Activated T-cell treated with anti-CD3 and anti-CD28 coated beads, Interleukin-2, amount 50 U/mL, for 72 hours (primary cell): ENCODE data around the gene SORL1. TPM values are rescaled to one million over a fixed set of nuclear protein-coding genes. Genes with fewer than 3 reads are reported as not detected.

Experiments used
- ATAC-seq, 2 donors: fragments of 150-1000 bp; cut with Tn5 transposase; replicated peaks in 1 of 2; 2 replicates each; pipeline ENCODE4 v1.10.0; 2021; ENCODE audit warnings: moderate library complexity in 2 of 2, mild to moderate bottlenecking in 1 of 2
- DNase-seq, 2 donors: peaks; one replicate each; pipeline ENCODE4 v3.0.0; 2021 to 2022; ENCODE audit warnings: mixed read lengths in 1 of 2
- H3K27ac Mint-ChIP-seq: one replicate; pipeline ENCODE4 v1.8.0; 2022; ENCODE audit warnings: mild to moderate bottlenecking, moderate library complexity, mixed read lengths
- H3K27me3 Mint-ChIP-seq: one replicate; pipeline ENCODE4 v1.8.0; 2022; ENCODE audit warnings: low read depth, mixed read lengths
- H3K36me3 Mint-ChIP-seq, 2 donors: one replicate each; pipeline ENCODE4 v1.8.0; 2022; ENCODE audit warnings: mixed read lengths in 2 of 2, mild to moderate bottlenecking in 1 of 2; ENCODE audit not compliant: insufficient read depth in 2 of 2
- H3K4me1 Mint-ChIP-seq: one replicate; pipeline ENCODE4 v1.8.0; 2022; ENCODE audit warnings: low read depth, mixed read lengths
- H3K4me3 Mint-ChIP-seq, 2 donors: one replicate each; pipeline ENCODE4 v1.8.0; 2022; ENCODE audit warnings: mild to moderate bottlenecking in 2 of 2, mixed read lengths in 2 of 2, moderate library complexity in 2 of 2
- H3K9me3 Mint-ChIP-seq, 2 donors: one replicate each; pipeline ENCODE4 v1.8.0; 2022; ENCODE audit warnings: mixed read lengths in 2 of 2
- total RNA-seq, 2 donors: library from RNA; stranded (reverse); gene quantifications; one replicate each; pipeline ENCODE4 v1.2.3, GENCODE V29; 2022

Gene SORL1
- total RNA-seq, 2 donors from 2014 or later = 66.3 to 80.0 TPM

GRCh38 chr11:121513807-121514206, 61.7 kb downstream of the SORL1 start:
- Mint-ChIP-seq H3K36me3 (peaks cover 7 to 25% of the 10 kb centered on the region in 2 donors), H3K4me1 (peaks cover 66% of the 10 kb centered on the region), H3K27me3 (no peaks in the 10 kb centered on the region), H3K9me3 (no peaks in the 10 kb centered on the region), H3K4me3 (no peak overlapping the region), H3K27ac (no peak overlapping the region)
- DNase-seq = no peak
- ATAC-seq = no peak

- Mint-ChIP-seq H3K36me3 (peaks cover 7 to 26% of the 10 kb centered on the region in 2 donors), H3K27ac (peak overlapping the region; percentile 5), H3K4me1 (peaks cover 69% of the 10 kb centered on the region), H3K27me3 (no peaks in the 10 kb centered on the region), H3K4me3 (peak overlapping the region in 1 of 2 donors; percentile 45), H3K9me3 (no peaks in the 10 kb centered on the region)
- DNase-seq (no peak), ATAC-seq (peak; percentile 60 to 67)
Measured at GRCh38 chr11:121514432-121515334, 62.6 kb downstream of the SORL1 start.

- Mint-ChIP-seq H3K27ac (peak overlapping the region; percentile 5), H3K9me3 (no peaks in the 10 kb centered on the region), H3K4me1 (peaks cover 73% of the 10 kb centered on the region), H3K4me3 (no peak overlapping the region), H3K27me3 (no peaks in the 10 kb centered on the region), H3K36me3 (peaks cover 7 to 26% of the 10 kb centered on the region in 2 donors)
- DNase-seq (no peak), ATAC-seq (no peak)
Measured at GRCh38 chr11:121515335-121515671, 63.2 kb downstream of the SORL1 start.

- DNase-seq (no peak), ATAC-seq (no peak)
- Mint-ChIP-seq H3K27me3 (no peaks in the 10 kb centered on the region), H3K4me3 (no peak overlapping the region), H3K36me3 (peaks cover 8 to 28% of the 10 kb centered on the region in 2 donors), H3K4me1 (peaks cover 82% of the 10 kb centered on the region), H3K27ac (peak overlapping the region; percentile 52), H3K9me3 (no peaks in the 10 kb centered on the region)
Measured at GRCh38 chr11:121517996-121518395, 65.9 kb downstream of the SORL1 start.

GRCh38 chr11:121520243-121521144, 68.4 kb downstream of the SORL1 start:
- peak overlapping the region; percentile 20 for H3K27ac Mint-ChIP-seq
- DNase-seq (no peak), ATAC-seq (no peak)
- H3K4me1 Mint-ChIP-seq = peaks cover 63% of the 10 kb centered on the region
- H3K9me3 Mint-ChIP-seq = no peaks in the 10 kb centered on the region
- H3K4me3 Mint-ChIP-seq = no peak overlapping the region
- H3K36me3 Mint-ChIP-seq = peaks cover 13 to 29% of the 10 kb centered on the region in 2 donors
- H3K27me3 Mint-ChIP-seq = no peaks in the 10 kb centered on the region

- peaks cover 58% of the 10 kb centered on the region for H3K4me1 Mint-ChIP-seq
- no peaks in the 10 kb centered on the region for H3K9me3 Mint-ChIP-seq
- ATAC-seq (peak; percentile 63 to 74), DNase-seq (no peak)
- H3K27ac Mint-ChIP-seq = peak overlapping the region; percentile 59
- peaks cover 15 to 36% of the 10 kb centered on the region in 2 donors for H3K36me3 Mint-ChIP-seq
- H3K4me3 Mint-ChIP-seq = peak overlapping the region in 1 of 2 donors; percentile 52
- H3K27me3 Mint-ChIP-seq = no peaks in the 10 kb centered on the region
Measured at GRCh38 chr11:121521145-121522042, 69.3 kb downstream of the SORL1 start.

GRCh38 chr11:121522043-121522941, 70.2 kb downstream of the SORL1 start:
- H3K27ac Mint-ChIP-seq = peak overlapping the region; percentile 59
- DNase-seq (no peak), ATAC-seq (peak; percentile 62 to 75)
- H3K4me3 Mint-ChIP-seq = peak overlapping the region in 1 of 2 donors; percentile 52
- H3K9me3 Mint-ChIP-seq = no peaks in the 10 kb centered on the region
- peaks cover 17 to 40% of the 10 kb centered on the region in 2 donors for H3K36me3 Mint-ChIP-seq
- no peaks in the 10 kb centered on the region for H3K27me3 Mint-ChIP-seq
- H3K4me1 Mint-ChIP-seq = peaks cover 54% of the 10 kb centered on the region

GRCh38 chr11:121523581-121524232, 71.6 kb downstream of the SORL1 start:
- peaks cover 42% of the 10 kb centered on the region for H3K4me1 Mint-ChIP-seq
- no peak for ATAC-seq
- H3K9me3 Mint-ChIP-seq = no peaks in the 10 kb centered on the region
- no peaks in the 10 kb centered on the region for H3K27me3 Mint-ChIP-seq
- H3K36me3 Mint-ChIP-seq = peaks cover 16 to 37% of the 10 kb centered on the region in 2 donors
- no peak overlapping the region for H3K4me3 Mint-ChIP-seq
- no peak overlapping the region for H3K27ac Mint-ChIP-seq
- no peak for DNase-seq

GRCh38 chr11:121524233-121524631, 72.1 kb downstream of the SORL1 start:
- ATAC-seq (no peak), DNase-seq (no peak)
- peaks cover 16 to 39% of the 10 kb centered on the region in 2 donors for H3K36me3 Mint-ChIP-seq
- H3K4me3 Mint-ChIP-seq = no peak overlapping the region
- peaks cover 40% of the 10 kb centered on the region for H3K4me1 Mint-ChIP-seq
- H3K27ac Mint-ChIP-seq = no peak overlapping the region
- H3K9me3 Mint-ChIP-seq = no peaks in the 10 kb centered on the region
- H3K27me3 Mint-ChIP-seq = no peaks in the 10 kb centered on the region

- Mint-ChIP-seq H3K27me3 (no peaks in the 10 kb centered on the region), H3K4me1 (peaks cover 29% of the 10 kb centered on the region), H3K4me3 (no peak overlapping the region), H3K9me3 (peaks cover 3% of the 10 kb centered on the region in 2 donors), H3K27ac (no peak overlapping the region), H3K36me3 (peaks cover 22 to 48% of the 10 kb centered on the region in 2 donors)
- DNase-seq = no peak
- ATAC-seq = no peak
Measured at GRCh38 chr11:121525376-121525775, 73.3 kb downstream of the SORL1 start.

- ATAC-seq (no peak), DNase-seq (no peak)
- Mint-ChIP-seq H3K27me3 (no peaks in the 10 kb centered on the region), H3K4me1 (peaks cover 22% of the 10 kb centered on the region), H3K4me3 (no peak overlapping the region), H3K36me3 (peaks cover 23 to 37% of the 10 kb centered on the region in 2 donors), H3K9me3 (peaks cover 5% of the 10 kb centered on the region in 2 donors), H3K27ac (peak overlapping the region; percentile 21)
Measured at GRCh38 chr11:121530257-121530656, 78.1 kb downstream of the SORL1 start.
